H1 (cell line): ENCODE measurements around the gene MBNL2. TPM values are rescaled to one million over a fixed set of nuclear protein-coding genes. Genes with fewer than 3 reads are reported as not detected.

Experiments used
- CTCF ChIA-PET: fragments of 300-600 bp; sonication (Branson Sonifier 250); formaldehyde crosslinking; loops from one replicate; lab custom pipeline; 2021; ENCODE audit not compliant: partially characterized antibody; lab: Charles Lee
- POLR2A ChIA-PET: fragments of 300-600 bp; sonication (Branson Sonifier 250); formaldehyde crosslinking; loops from one replicate; lab custom pipeline; 2021; ENCODE audit warnings: inconsistent platforms; ENCODE audit not compliant: partially characterized antibody; lab: Charles Lee
- DNase-seq, 2 experiments: peaks; one replicate each; pipeline versions ENCODE4 v3.0.0 to v3.0.0-alpha.2; 2010 to 2022; ENCODE audit warnings: low spot score in 2 of 2, low read depth in 1 of 2, mixed read lengths in 1 of 2
- FAIRE-seq: peaks from 2 replicates; lab custom pipeline; 2011; peaks lifted over from hg19 to GRCh38; lab: Jason Lieb, UNC
- H2AFZ ChIP-seq: 2 replicates; pipeline ENCODE4 v1.8.1; 2012; ENCODE audit warnings: low read length, inconsistent platforms
- H2AK5ac ChIP-seq: 2 replicates; pipeline ENCODE4 v1.6.1; 2013; ENCODE audit warnings: low read depth, low read length
- H2BK120ac ChIP-seq: replicated peaks from 2 replicates; pipeline ENCODE3; 2013; ENCODE audit warnings: low read depth, low read length, inconsistent platforms
- H2BK12ac ChIP-seq: 2 replicates; pipeline ENCODE4 v1.6.1; 2013; ENCODE audit warnings: low read depth, low read length
- H2BK15ac ChIP-seq: 2 replicates; pipeline ENCODE4 v1.6.1; 2013; ENCODE audit warnings: low read length
- H2BK20ac ChIP-seq: 2 replicates; pipeline ENCODE4 v1.6.1; 2013; ENCODE audit warnings: low read length
- H2BK5ac ChIP-seq: 2 replicates; pipeline ENCODE4 v1.6.1; 2013; ENCODE audit warnings: low read depth, low read length
- H3K14ac ChIP-seq: 2 replicates; pipeline ENCODE4 v1.6.1; 2013; ENCODE audit warnings: inconsistent platforms; ENCODE audit not compliant: insufficient read length
- H3K18ac ChIP-seq: 2 replicates; pipeline ENCODE4 v1.6.1; 2013; ENCODE audit warnings: low read length; ENCODE audit errors: extremely low read depth
- H3K23ac ChIP-seq: 2 replicates; pipeline ENCODE4 v1.6.1; 2013; ENCODE audit warnings: inconsistent platforms; ENCODE audit not compliant: insufficient read length
- H3K23me2 ChIP-seq: 2 replicates; pipeline ENCODE4 v1.6.1; 2013; ENCODE audit warnings: low read depth, low read length
- H3K27ac ChIP-seq: 2 replicates; pipeline ENCODE4 v1.6.1; 2011; ENCODE audit warnings: low read depth, low read length, inconsistent platforms
- H3K27me3 ChIP-seq, 4 experiments: replicated peaks in 1 of 4; 1 replicate in 1 of 4; 2 replicates in 3 of 4; pipeline versions ENCODE4 v1.6.1 to v1.8.1; 2011 to 2013; ENCODE audit warnings: low read length in 3 of 4, mild to moderate bottlenecking in 3 of 4, inconsistent platforms in 2 of 4, mixed read lengths in 2 of 4, moderate library complexity in 1 of 4; ENCODE audit not compliant: control insufficient read depth in 3 of 4, insufficient read depth in 3 of 4; ENCODE audit errors: extremely low read depth in 1 of 4
- H3K36me3 ChIP-seq, 4 experiments: 2 replicates each; pipeline versions ENCODE4 v1.6.1 to v1.8.1; 2011 to 2013; ENCODE audit warnings: mild to moderate bottlenecking in 4 of 4, low read length in 3 of 4, moderate library complexity in 2 of 4, control low read depth in 1 of 4, inconsistent platforms in 1 of 4; ENCODE audit not compliant: insufficient read depth in 4 of 4, control insufficient read depth in 2 of 4
- H3K4ac ChIP-seq: replicated peaks from 2 replicates; pipeline ENCODE3; 2013; ENCODE audit warnings: low read length, low read depth, mixed read lengths, inconsistent platforms; ENCODE audit not compliant: insufficient read length
- H3K4me1 ChIP-seq, 4 experiments: replicated peaks in 1 of 4; 1 replicate in 1 of 4; 2 replicates in 3 of 4; pipeline versions ENCODE4 v1.6.1 to v1.8.1; 2011 to 2013; ENCODE audit warnings: low read length in 3 of 4, inconsistent platforms in 2 of 4, mixed read lengths in 1 of 4; ENCODE audit not compliant: insufficient read depth in 4 of 4, control insufficient read depth in 3 of 4
- H3K4me2 ChIP-seq, 2 experiments: 2 replicates each; pipeline versions ENCODE4 v1.6.1 to v1.8.1; 2011 to 2013; ENCODE audit warnings: low read depth in 2 of 2, low read length in 2 of 2, control low read depth in 1 of 2, inconsistent platforms in 1 of 2, mild to moderate bottlenecking in 1 of 2; ENCODE audit not compliant: insufficient read depth in 1 of 2
- H3K4me3 ChIP-seq, 4 experiments: fragments of 200-600, 300-600 bp in 1 of 4; sonication (generic), shearing (Covaris generic), sonication (Bioruptor Twin) in 1 of 4; 2 replicates each; pipeline versions ENCODE4 v1.5.1 to v1.8.1; 2011 to 2016; ENCODE audit warnings: low read length in 4 of 4, low read depth in 3 of 4, control low read depth in 2 of 4, inconsistent platforms in 2 of 4, mild to moderate bottlenecking in 2 of 4, mixed read lengths in 1 of 4, moderate library complexity in 1 of 4; ENCODE audit not compliant: insufficient read depth in 2 of 4; ENCODE audit errors: extremely low read depth in 1 of 4
- H3K56ac ChIP-seq: replicated peaks from 2 replicates; pipeline ENCODE3; 2013; ENCODE audit warnings: low read depth, mild to moderate bottlenecking, mixed read lengths, low read length, inconsistent platforms; ENCODE audit not compliant: insufficient read length
- H3K79me1 ChIP-seq: 2 replicates; pipeline ENCODE4 v1.6.1; 2013; ENCODE audit warnings: low read depth, low read length, control low read depth
- H3K79me2 ChIP-seq, 2 experiments: 2 replicates each; pipeline versions ENCODE4 v1.6.1 to v1.8.1; 2012 to 2013; ENCODE audit warnings: low read length in 2 of 2, mild to moderate bottlenecking in 2 of 2, inconsistent platforms in 1 of 2; ENCODE audit not compliant: insufficient read depth in 2 of 2, control insufficient read depth in 1 of 2
- H3K9ac ChIP-seq, 4 experiments: replicated peaks in 1 of 4; 1 replicate in 1 of 4; 2 replicates in 3 of 4; pipeline versions ENCODE4 v1.6.1 to v1.8.1; 2011 to 2013; ENCODE audit warnings: low read depth in 3 of 4, low read length in 3 of 4, control low read depth in 2 of 4, mild to moderate bottlenecking in 2 of 4, moderate library complexity in 2 of 4, inconsistent platforms in 1 of 4; ENCODE audit errors: extremely low read depth in 1 of 4
- H3K9me3 ChIP-seq, 2 experiments: 2 replicates each; pipeline versions ENCODE4 v1.6.1 to v1.8.1; 2012 to 2013; ENCODE audit warnings: mild to moderate bottlenecking in 2 of 2, moderate library complexity in 2 of 2, control low read depth in 1 of 2, inconsistent platforms in 1 of 2, low read depth in 1 of 2, low read length in 1 of 2, mixed read lengths in 1 of 2; ENCODE audit not compliant: insufficient read depth in 2 of 2
- H4K20me1 ChIP-seq, 2 experiments: replicated peaks in 1 of 2; 2 replicates each; pipeline versions ENCODE3 to v1.8.1; 2011 to 2013; ENCODE audit warnings: inconsistent platforms in 2 of 2, low read length in 2 of 2, mild to moderate bottlenecking in 1 of 2; ENCODE audit not compliant: insufficient read depth in 2 of 2, control insufficient read depth in 1 of 2
- H4K5ac ChIP-seq: 2 replicates; pipeline ENCODE4 v1.6.1; 2013; ENCODE audit warnings: low read length, low read depth, mixed read lengths, inconsistent platforms; ENCODE audit not compliant: insufficient read length
- H4K8ac ChIP-seq: 2 replicates; pipeline ENCODE4 v1.8.0; 2013; ENCODE audit warnings: mild to moderate bottlenecking, moderate library complexity, low read length, inconsistent platforms; ENCODE audit not compliant: insufficient read depth; ENCODE audit errors: extremely low read depth
- H4K91ac ChIP-seq: replicated peaks from 2 replicates; pipeline ENCODE3; 2013; ENCODE audit warnings: low read length, mixed read lengths, inconsistent platforms; ENCODE audit not compliant: insufficient read length
- CEBPB ChIP-seq: IDR thresholded peaks from 2 replicates; pipeline ENCODE4 v1.6.1; 2012; ENCODE audit warnings: low read depth, low read length
- MAFK ChIP-seq: IDR thresholded peaks from 2 replicates; pipeline ENCODE4 v1.6.1; 2012; ENCODE audit warnings: low read depth, mild to moderate bottlenecking, improper control_type of control experiment, low read length
- RBBP5 ChIP-seq: IDR thresholded peaks from 2 replicates; pipeline ENCODE4 v1.7.1; 2012; ENCODE audit warnings: low read depth, mild to moderate bottlenecking, inconsistent platforms, low read length, moderate library complexity, borderline replicate concordance
- SP2 ChIP-seq: IDR thresholded peaks from 2 replicates; pipeline ENCODE4 v1.6.1; 2012; ENCODE audit warnings: mild to moderate bottlenecking, low read length, inconsistent platforms
- TAF1 ChIP-seq: IDR thresholded peaks from 2 replicates; pipeline ENCODE4 v1.6.1; 2011; ENCODE audit warnings: mild to moderate bottlenecking, low read depth, low read length
- WGBS, 2 experiments: shearing (Covaris generic) in 1 of 2; methylation state at CpG; one replicate each; pipeline versions ENCODE4 v1.1.6 to v1.1.7; 2013 to 2015; ENCODE audit warnings: low lambda C conversion rate in 2 of 2, mixed read lengths in 2 of 2, inconsistent platforms in 1 of 2, low coverage in 1 of 2, missing lambda C conversion rate in 1 of 2; ENCODE audit not compliant: insufficient replicate concordance in 2 of 2, insufficient coverage in 1 of 2, insufficient read length in 1 of 2; ENCODE audit errors: extremely low coverage in 1 of 2, missing lambda C conversion rate in 1 of 2; 5-methylcytosine and 5-hydroxymethylcytosine counted together
- polyA plus RNA-seq, 7 experiments: library from polyadenylated mRNA; depleted of rRNA in 3 of 7; stranded (reverse) in 5 of 7; unstranded in 2 of 7; fragments of >200 nt in 5 of 7; fragments of 200-250 nt in 2 of 7; gene quantifications; 1 replicate in 5 of 7; 2 replicates in 1 of 7; 4 replicates in 1 of 7; pipeline versions ENCODE4 v1.2.1 to v1.2.3, GENCODE V29; 2011 to 2013; ENCODE audit warnings: missing spikeins in 2 of 7, mixed read lengths in 2 of 7
- total RNA-seq: library from RNA; stranded (reverse); fragmentation: NEBNext Ultra II Directional; extraction: Animal tissue kit (Norgen Biotek cat#: 25700); gene quantifications from 2 replicates; pipeline ENCODE4 v1.2.1, GENCODE V29; 2021
- TF ChIP-seq, protein P1 (sequence below), 3 experiments: IDR thresholded peaks; 1 replicate in 2 of 3; 2 replicates in 1 of 3; pipeline versions ENCODE4 v1.5.1 to v1.6.1; 2011; ENCODE audit warnings: low read length in 3 of 3, mild to moderate bottlenecking in 3 of 3, inconsistent platforms in 2 of 3, low read depth in 1 of 3, moderate library complexity in 1 of 3; ENCODE audit not compliant: insufficient read depth in 1 of 3; ENCODE audit errors: control extremely low read depth in 1 of 3

MBNL2 gene
- total and polyA plus RNA-seq, 2 of the 8 experiments (the other 6 are each of a cell fraction or from before 2014, with no cell fraction given), result 1.0 to 2.6 TPM

DNA sequence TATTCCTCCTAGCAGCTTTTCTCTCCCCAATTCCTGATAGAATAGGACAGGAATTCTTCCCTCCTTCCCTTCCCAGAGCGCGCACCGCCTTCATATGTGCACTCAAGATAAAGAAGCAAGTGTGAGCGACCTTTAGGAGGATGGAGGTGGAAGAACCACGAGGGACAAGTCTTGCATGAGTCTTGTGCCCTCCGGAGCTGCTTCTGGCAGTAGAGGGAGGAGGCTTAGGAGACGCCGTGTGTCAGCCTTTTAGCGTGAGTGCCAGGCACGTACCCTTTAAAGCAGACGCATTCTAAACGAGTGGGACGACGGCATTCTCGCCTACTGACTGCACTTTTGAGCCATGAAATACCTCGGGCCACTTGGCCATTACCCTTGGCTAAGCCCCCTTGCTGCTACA, 116.4 kb downstream of the MBNL2 start:
- Histone ChIP-seq H3K9me3 (no peaks in the 10 kb centered on the region), H2BK20ac (no peak overlapping the region), H3K18ac (no peak overlapping the region), H4K5ac (no peak overlapping the region), H4K20me1 (peaks cover 0 to 1% of the 10 kb centered on the region in 2 experiments), H2BK120ac (no peak overlapping the region), H4K91ac (no peak overlapping the region), H4K8ac (no peak overlapping the region), H3K23ac (no peak overlapping the region), H3K79me1 (no peaks in the 10 kb centered on the region), H3K14ac (no peak overlapping the region), H3K9ac (no peak overlapping the region)
- FAIRE-seq, result no peak
- WGBS, 2 experiments, result 91% methylated on average over 16 of the region's 16 CpGs; no CpG with 5 or more reads in 1 of the 2 experiments
- TF ChIP-seq RBBP5 (no peak), CEBPB (no peak), MAFK (no peak), SP2 (no peak), TAF1 (no peak)
- TF ChIP-seq, protein P1, sequence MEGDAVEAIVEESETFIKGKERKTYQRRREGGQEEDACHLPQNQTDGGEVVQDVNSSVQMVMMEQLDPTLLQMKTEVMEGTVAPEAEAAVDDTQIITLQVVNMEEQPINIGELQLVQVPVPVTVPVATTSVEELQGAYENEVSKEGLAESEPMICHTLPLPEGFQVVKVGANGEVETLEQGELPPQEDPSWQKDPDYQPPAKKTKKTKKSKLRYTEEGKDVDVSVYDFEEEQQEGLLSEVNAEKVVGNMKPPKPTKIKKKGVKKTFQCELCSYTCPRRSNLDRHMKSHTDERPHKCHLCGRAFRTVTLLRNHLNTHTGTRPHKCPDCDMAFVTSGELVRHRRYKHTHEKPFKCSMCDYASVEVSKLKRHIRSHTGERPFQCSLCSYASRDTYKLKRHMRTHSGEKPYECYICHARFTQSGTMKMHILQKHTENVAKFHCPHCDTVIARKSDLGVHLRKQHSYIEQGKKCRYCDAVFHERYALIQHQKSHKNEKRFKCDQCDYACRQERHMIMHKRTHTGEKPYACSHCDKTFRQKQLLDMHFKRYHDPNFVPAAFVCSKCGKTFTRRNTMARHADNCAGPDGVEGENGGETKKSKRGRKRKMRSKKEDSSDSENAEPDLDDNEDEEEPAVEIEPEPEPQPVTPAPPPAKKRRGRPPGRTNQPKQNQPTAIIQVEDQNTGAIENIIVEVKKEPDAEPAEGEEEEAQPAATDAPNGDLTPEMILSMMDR (IDR thresholded peaks at IDR 0.05; ENCODE audit: control extremely low read depth in 1 of 3, insufficient read depth in 1 of 3, low read depth in 1 of 3, low read length in 3 of 3), result no peak
- TF ChIP-seq, all 59 proteins: peak for 0
- H3K4me1 ChIP-seq, result peaks cover 0 to 4% (median 3%) of the 10 kb centered on the region in 4 experiments; a peak in 2 of 7 replicates
- ChIA-PET POLR2A (no interaction called here), CTCF (no interaction called here)
- 0 out of 2 replicates have a peak overlapping the region, but pooled peaks have one; percentile 13 for H2BK15ac ChIP-seq
- DNase-seq, result no peak
- H3K4ac ChIP-seq, result no peak overlapping the region
- H2AFZ ChIP-seq, result no peak overlapping the region
- no peak overlapping the region for H3K27ac ChIP-seq
- no peak overlapping the region for H2BK5ac ChIP-seq
- no peak overlapping the region for H3K56ac ChIP-seq
- no peaks in the 10 kb centered on the region for H3K27me3 ChIP-seq
- H3K79me2 ChIP-seq, result no peaks in the 10 kb centered on the region
- no peaks in the 10 kb centered on the region for H3K36me3 ChIP-seq
- H2BK12ac ChIP-seq, result no peak overlapping the region; the same call in 1 of the 2 replicates
- H3K4me2 ChIP-seq, result no peak overlapping the region
- no peak overlapping the region for H3K4me3 ChIP-seq
- H2AK5ac ChIP-seq, result peak overlapping the region; percentile 57; the same call in 1 of the 2 replicates
- peaks cover 4% of the 10 kb centered on the region; the same call in 1 of the 2 replicates for H3K23me2 ChIP-seq
